ENCODE measurements around the gene FAM43B.

The FAM43B gene

DNA sequence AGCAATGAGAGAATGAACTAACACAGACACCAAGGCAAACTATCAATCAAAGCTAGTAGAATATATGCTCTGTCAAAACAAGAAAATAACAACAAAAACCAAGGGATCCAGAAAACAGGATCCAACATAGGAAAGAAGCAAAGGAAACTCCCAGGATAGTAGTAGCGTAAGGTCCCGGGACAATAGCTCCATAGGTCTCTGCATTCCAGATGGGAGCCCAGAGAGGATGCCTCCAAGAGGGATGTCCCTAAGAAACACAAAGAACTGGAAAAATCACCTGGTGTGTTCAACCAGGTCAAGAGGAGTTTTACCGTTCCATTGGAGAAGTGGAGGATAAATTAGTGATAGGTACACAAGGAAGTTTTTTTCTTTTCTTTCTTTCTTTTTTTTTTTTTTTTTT lies 5.7 kb upstream of the FAM43B start:
- no peaks in the 10 kb centered on the region for H3K4me1 ChIP-seq (ENCODE audit: low read length)
- no peaks in the 10 kb centered on the region for H3K9me3 ChIP-seq (replicated peaks; ENCODE audit: insufficient read depth, low read length)
- no peaks in the 10 kb centered on the region for H3K36me3 ChIP-seq (replicated peaks; ENCODE audit: insufficient read depth, low read length)
- H3K79me2 ChIP-seq (ENCODE audit: low read length), result no peaks in the 10 kb centered on the region
- no peaks in the 10 kb centered on the region for H4K20me1 ChIP-seq (ENCODE audit: insufficient read depth, low read length)
- H3K4me2 ChIP-seq (ENCODE audit: low read depth, low read length), result no peak overlapping the region
- no peak overlapping the region for H2AFZ ChIP-seq (ENCODE audit: low read length)
- TF ChIP-seq EZH2 (optimal IDR thresholded peaks at IDR 0.05; ENCODE audit: low read depth, low read length), result no peak
- TF ChIP-seq, protein P1, sequence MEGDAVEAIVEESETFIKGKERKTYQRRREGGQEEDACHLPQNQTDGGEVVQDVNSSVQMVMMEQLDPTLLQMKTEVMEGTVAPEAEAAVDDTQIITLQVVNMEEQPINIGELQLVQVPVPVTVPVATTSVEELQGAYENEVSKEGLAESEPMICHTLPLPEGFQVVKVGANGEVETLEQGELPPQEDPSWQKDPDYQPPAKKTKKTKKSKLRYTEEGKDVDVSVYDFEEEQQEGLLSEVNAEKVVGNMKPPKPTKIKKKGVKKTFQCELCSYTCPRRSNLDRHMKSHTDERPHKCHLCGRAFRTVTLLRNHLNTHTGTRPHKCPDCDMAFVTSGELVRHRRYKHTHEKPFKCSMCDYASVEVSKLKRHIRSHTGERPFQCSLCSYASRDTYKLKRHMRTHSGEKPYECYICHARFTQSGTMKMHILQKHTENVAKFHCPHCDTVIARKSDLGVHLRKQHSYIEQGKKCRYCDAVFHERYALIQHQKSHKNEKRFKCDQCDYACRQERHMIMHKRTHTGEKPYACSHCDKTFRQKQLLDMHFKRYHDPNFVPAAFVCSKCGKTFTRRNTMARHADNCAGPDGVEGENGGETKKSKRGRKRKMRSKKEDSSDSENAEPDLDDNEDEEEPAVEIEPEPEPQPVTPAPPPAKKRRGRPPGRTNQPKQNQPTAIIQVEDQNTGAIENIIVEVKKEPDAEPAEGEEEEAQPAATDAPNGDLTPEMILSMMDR (IDR thresholded peaks at IDR 0.05; ENCODE audit: low read length), result no peak
- TF ChIP-seq EZH2phosphoT487 (IDR thresholded peaks at IDR 0.05; ENCODE audit: low read length), result no peak
- no peaks in the 10 kb centered on the region for H3K9me2 ChIP-seq (replicated peaks; ENCODE audit: insufficient read depth, low read length)
- DNase-seq, result no peak
- no peaks in the 10 kb centered on the region for H3F3A ChIP-seq (ENCODE audit: insufficient read depth, low read length)
- no peak overlapping the region for H3K9ac ChIP-seq (ENCODE audit: low read length)
- no peak overlapping the region for H3K4me3 ChIP-seq (ENCODE audit: low read length)
- no peak overlapping the region for H3K27ac ChIP-seq (ENCODE audit: low read length)
- peaks cover 93% of the 10 kb centered on the region for H3K27me3 ChIP-seq (replicated peaks; ENCODE audit: insufficient read depth, low read length)

DNA sequence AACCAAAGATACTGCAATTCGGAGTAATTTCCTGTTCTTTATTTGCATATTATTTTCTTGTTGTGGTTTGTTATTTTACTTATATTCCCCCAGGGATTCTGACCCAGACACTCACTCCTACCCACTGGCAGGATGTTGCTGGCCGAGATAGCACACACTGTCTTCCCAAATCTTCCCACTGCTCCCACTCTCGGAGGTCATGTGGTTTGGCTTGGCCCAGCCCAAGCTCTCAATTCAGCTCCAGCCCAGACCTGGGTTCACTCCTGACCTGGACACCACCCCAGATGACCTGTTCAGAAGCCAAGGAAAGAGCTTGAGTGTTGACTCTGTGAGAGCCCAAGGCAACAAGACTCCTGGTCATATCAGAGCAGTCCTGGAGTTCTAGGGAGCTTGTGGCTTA lies 1.2 kb upstream of the FAM43B start:
- H4K20me1 ChIP-seq (ENCODE audit: insufficient read depth, low read length), result no peaks in the 10 kb centered on the region
- H3K36me3 ChIP-seq (replicated peaks; ENCODE audit: insufficient read depth, low read length), result no peaks in the 10 kb centered on the region
- H3K9me3 ChIP-seq (replicated peaks; ENCODE audit: insufficient read depth, low read length), result no peaks in the 10 kb centered on the region
- H2AFZ ChIP-seq (ENCODE audit: low read length), result no peak overlapping the region
- H3K4me2 ChIP-seq (ENCODE audit: low read depth, low read length), result no peak overlapping the region
- H3K27ac ChIP-seq (ENCODE audit: low read length), result no peak overlapping the region
- TF ChIP-seq EZH2 (optimal IDR thresholded peaks at IDR 0.05; ENCODE audit: low read depth, low read length), result no peak
- TF ChIP-seq EZH2phosphoT487 (IDR thresholded peaks at IDR 0.05; ENCODE audit: low read length), result no peak
- TF ChIP-seq, protein P1 (IDR thresholded peaks at IDR 0.05; ENCODE audit: low read length), result no peak
- no peaks in the 10 kb centered on the region for H3K4me1 ChIP-seq (ENCODE audit: low read length)
- H3K79me2 ChIP-seq (ENCODE audit: low read length), result no peaks in the 10 kb centered on the region
- H3K27me3 ChIP-seq (replicated peaks; ENCODE audit: insufficient read depth, low read length), result peaks cover 86% of the 10 kb centered on the region
- H3K9ac ChIP-seq (ENCODE audit: low read length), result no peak overlapping the region
- H3K4me3 ChIP-seq (ENCODE audit: low read length), result no peak overlapping the region
- H3F3A ChIP-seq (ENCODE audit: insufficient read depth, low read length), result no peaks in the 10 kb centered on the region
- no peaks in the 10 kb centered on the region for H3K9me2 ChIP-seq (replicated peaks; ENCODE audit: insufficient read depth, low read length)
- DNase-seq, result no peak

DNA sequence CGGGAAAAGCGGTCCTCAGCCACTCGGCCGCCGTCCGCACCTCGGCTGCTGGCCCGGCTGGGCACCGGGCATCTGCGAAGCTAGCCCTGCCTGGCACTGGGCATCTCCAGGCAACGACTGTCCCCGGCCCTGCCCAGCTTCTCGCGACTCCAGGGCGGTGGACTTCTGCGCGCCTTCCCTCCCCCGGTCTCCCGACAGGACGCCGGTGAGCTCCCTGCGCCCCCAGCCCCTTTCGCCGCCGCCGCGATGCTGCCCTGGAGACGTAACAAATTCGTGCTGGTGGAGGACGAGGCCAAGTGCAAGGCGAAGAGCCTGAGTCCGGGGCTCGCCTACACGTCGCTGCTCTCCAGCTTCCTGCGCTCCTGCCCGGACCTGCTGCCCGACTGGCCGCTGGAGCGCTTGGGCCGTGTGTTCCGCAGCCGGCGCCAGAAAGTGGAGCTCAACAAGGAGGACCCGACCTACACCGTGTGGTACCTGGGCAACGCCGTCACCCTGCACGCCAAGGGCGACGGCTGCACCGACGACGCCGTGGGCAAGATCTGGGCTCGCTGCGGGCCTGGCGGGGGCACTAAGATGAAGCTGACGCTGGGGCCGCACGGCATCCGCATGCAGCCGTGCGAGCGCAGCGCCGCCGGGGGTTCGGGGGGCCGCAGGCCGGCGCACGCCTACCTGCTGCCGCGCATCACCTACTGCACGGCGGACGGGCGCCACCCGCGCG lies 514 bp downstream of the FAM43B start:
- Histone ChIP-seq H3K36me3 (replicated peaks; ENCODE audit: insufficient read depth, low read length) (no peaks in the 10 kb centered on the region), H3K79me2 (ENCODE audit: low read length) (no peaks in the 10 kb centered on the region), H3F3A (ENCODE audit: insufficient read depth, low read length) (no peaks in the 10 kb centered on the region), H3K4me1 (ENCODE audit: low read length) (no peaks in the 10 kb centered on the region), H2AFZ (ENCODE audit: low read length) (no peak overlapping the region), H3K9me3 (replicated peaks; ENCODE audit: insufficient read depth, low read length) (no peaks in the 10 kb centered on the region), H3K27me3 (replicated peaks; ENCODE audit: insufficient read depth, low read length) (peaks cover 90% of the 10 kb centered on the region), H3K4me3 (ENCODE audit: low read length) (no peak overlapping the region), H3K9me2 (replicated peaks; ENCODE audit: insufficient read depth, low read length) (no peaks in the 10 kb centered on the region), H3K27ac (ENCODE audit: low read length) (no peak overlapping the region), H4K20me1 (ENCODE audit: insufficient read depth, low read length) (no peaks in the 10 kb centered on the region), H3K4me2 (ENCODE audit: low read depth, low read length) (no peak overlapping the region), H3K9ac (ENCODE audit: low read length) (no peak overlapping the region)
- TF ChIP-seq EZH2phosphoT487 (IDR thresholded peaks at IDR 0.05; ENCODE audit: low read length) (no peak), EZH2 (optimal IDR thresholded peaks at IDR 0.05; ENCODE audit: low read depth, low read length) (no peak)
- TF ChIP-seq, protein P1 (IDR thresholded peaks at IDR 0.05; ENCODE audit: low read length), result no peak
- DNase-seq, result no peak

All from MM.1S (cell line).